CD14-positive monocyte (primary cell): ENCODE measurements around the gene PKM. TPM values are rescaled to one million over a fixed set of nuclear protein-coding genes. Genes with fewer than 3 reads are reported as not detected.
A peak's percentile ranks its signal among the peaks of the same experiment; 100 is the strongest.

Experiments
- DNase-seq, 3 donors: peaks; one replicate each; pipeline ENCODE4 v3.0.0-alpha.2; 2011 to 2022
- H2AFZ ChIP-seq: 2 replicates; pipeline ENCODE4 v1.6.0; 2012; ENCODE audit warnings: mild to moderate bottlenecking, low read depth, low read length, inconsistent platforms; ENCODE audit not compliant: insufficient read depth, poor library complexity, severe bottlenecking
- H3K27ac ChIP-seq, 2 donors: 1 replicate in 1 of 2; 2 replicates in 1 of 2; pipeline ENCODE4 v1.5.1; 2012 to 2013; ENCODE audit warnings: low read length in 2 of 2, control low read depth in 1 of 2, inconsistent platforms in 1 of 2, low read depth in 1 of 2, mild to moderate bottlenecking in 1 of 2
- H3K27me3 ChIP-seq, 2 donors: one replicate each; pipeline versions ENCODE4 v1.6.0 to v1.6.1; 2011 to 2013; ENCODE audit warnings: low read length in 2 of 2; ENCODE audit not compliant: control insufficient read depth in 2 of 2, insufficient read depth in 2 of 2
- H3K36me3 ChIP-seq, 2 donors: replicated peaks in 1 of 2; 1 replicate in 1 of 2; 2 replicates in 1 of 2; pipeline versions ENCODE4 v1.5.1 to v1.6.1; 2012 to 2013; ENCODE audit warnings: low read length in 2 of 2, control low read depth in 1 of 2, inconsistent platforms in 1 of 2, mild to moderate bottlenecking in 1 of 2; ENCODE audit not compliant: insufficient read depth in 2 of 2, control insufficient read depth in 1 of 2
- H3K4me1 ChIP-seq, 2 donors: 1 replicate in 1 of 2; 2 replicates in 1 of 2; pipeline versions ENCODE4 v1.5.1 to v1.6.1; 2012 to 2013; ENCODE audit warnings: low read length in 2 of 2, control low read depth in 1 of 2, inconsistent platforms in 1 of 2, mild to moderate bottlenecking in 1 of 2, moderate library complexity in 1 of 2; ENCODE audit not compliant: insufficient read depth in 2 of 2, control insufficient read depth in 1 of 2
- H3K4me2 ChIP-seq: replicated peaks from 2 replicates; pipeline ENCODE3; 2012; ENCODE audit warnings: low read length, moderate library complexity, mild to moderate bottlenecking; ENCODE audit not compliant: poor library complexity, severe bottlenecking; ENCODE audit errors: extremely low read depth
- H3K4me3 ChIP-seq, 3 experiments: fragments of 200-600 bp in 1 of 3; sonication (generic) in 1 of 3; replicated peaks in 1 of 3; 1 replicate in 2 of 3; 2 replicates in 1 of 3; pipeline ENCODE4 v1.5.1; 2011 to 2013; ENCODE audit warnings: low read length in 3 of 3, mild to moderate bottlenecking in 3 of 3, control low read depth in 2 of 3, low read depth in 2 of 3, inconsistent platforms in 1 of 3, moderate library complexity in 1 of 3
- H3K79me2 ChIP-seq: 2 replicates; pipeline ENCODE4 v1.6.0; 2012; ENCODE audit warnings: mild to moderate bottlenecking, control low read depth, inconsistent platforms, low read length, moderate library complexity; ENCODE audit not compliant: insufficient read depth
- H3K9ac ChIP-seq: 2 replicates; pipeline ENCODE4 v1.6.0; 2017; ENCODE audit warnings: low read length, mild to moderate bottlenecking; ENCODE audit not compliant: insufficient read depth, poor library complexity, severe bottlenecking
- H3K9me3 ChIP-seq, 2 donors: replicated peaks in 1 of 2; 1 replicate in 1 of 2; 2 replicates in 1 of 2; pipeline versions ENCODE4 v1.5.1 to v1.6.1; 2012 to 2013; ENCODE audit warnings: low read length in 2 of 2, control low read depth in 1 of 2; ENCODE audit not compliant: control insufficient read depth in 1 of 2, insufficient read depth in 1 of 2
- H4K20me1 ChIP-seq: 2 replicates; pipeline ENCODE4 v1.6.0; 2012; ENCODE audit warnings: mild to moderate bottlenecking, low read length, control low read depth, moderate library complexity; ENCODE audit not compliant: insufficient read depth
- H3K27ac Mint-ChIP-seq, 7 donors: one replicate each; pipeline ENCODE4 v1.8.0; 2020; ENCODE audit warnings: mild to moderate bottlenecking in 7 of 7, mixed read lengths in 7 of 7, moderate library complexity in 6 of 7, inconsistent platforms in 2 of 7
- H3K27me3 Mint-ChIP-seq, 3 donors: one replicate each; pipeline ENCODE4 v1.8.0; 2021 to 2022; ENCODE audit warnings: low read depth in 3 of 3, mild to moderate bottlenecking in 3 of 3, mixed read lengths in 3 of 3, moderate library complexity in 3 of 3, inconsistent platforms in 1 of 3
- H3K36me3 Mint-ChIP-seq, 2 donors: one replicate each; pipeline ENCODE4 v1.8.0; 2020; ENCODE audit warnings: mixed read lengths in 2 of 2, inconsistent platforms in 1 of 2, mild to moderate bottlenecking in 1 of 2
- H3K4me1 Mint-ChIP-seq: one replicate; pipeline ENCODE4 v1.8.0; 2020; ENCODE audit warnings: mild to moderate bottlenecking, mixed read lengths
- H3K4me3 Mint-ChIP-seq, 2 donors: one replicate each; pipeline ENCODE4 v1.8.0; 2020; ENCODE audit warnings: mild to moderate bottlenecking in 2 of 2, mixed read lengths in 2 of 2, moderate library complexity in 1 of 2
- H3K9me3 Mint-ChIP-seq, 7 donors: one replicate each; pipeline ENCODE4 v1.8.0; 2020 to 2022; ENCODE audit warnings: mixed read lengths in 7 of 7, mild to moderate bottlenecking in 6 of 7, moderate library complexity in 6 of 7, inconsistent platforms in 2 of 7
- WGBS: methylation state at CpG from one replicate; pipeline ENCODE4 v1.1.5; 2013; ENCODE audit warnings: missing lambda C conversion rate; ENCODE audit not compliant: insufficient coverage; 5-methylcytosine and 5-hydroxymethylcytosine counted together
- intact Hi-C, 2 donors: fragments of 100-400 bp; cut with micrococcal nuclease; formaldehyde crosslinking; loops; one replicate each; pipeline versions ENCODE4 v1.15.0 to v1.15.1; 2023
- polyA plus RNA-seq, 3 donors: library from polyadenylated mRNA; depleted of rRNA in 1 of 3; unstranded in 2 of 3; stranded (reverse) in 1 of 3; fragments of 300-500 nt in 2 of 3; fragments of >200 nt in 1 of 3; fragmentation: Illumina TruSeq in 2 of 3; gene quantifications; 1 replicate in 2 of 3; 2 replicates in 1 of 3; pipeline ENCODE4 v1.2.3, GENCODE V29; 2012 to 2021
- TF ChIP-seq, protein P1 (sequence below): fragments of 200-600 bp; IDR thresholded peaks from one replicate; pipeline ENCODE4 v1.8.0; 2022; ENCODE audit warnings: antibody characterized with exemption, mild to moderate bottlenecking

The PKM gene
- polyA plus RNA-seq, 3 donors = 544 to 999 (median 986) TPM

DNA sequence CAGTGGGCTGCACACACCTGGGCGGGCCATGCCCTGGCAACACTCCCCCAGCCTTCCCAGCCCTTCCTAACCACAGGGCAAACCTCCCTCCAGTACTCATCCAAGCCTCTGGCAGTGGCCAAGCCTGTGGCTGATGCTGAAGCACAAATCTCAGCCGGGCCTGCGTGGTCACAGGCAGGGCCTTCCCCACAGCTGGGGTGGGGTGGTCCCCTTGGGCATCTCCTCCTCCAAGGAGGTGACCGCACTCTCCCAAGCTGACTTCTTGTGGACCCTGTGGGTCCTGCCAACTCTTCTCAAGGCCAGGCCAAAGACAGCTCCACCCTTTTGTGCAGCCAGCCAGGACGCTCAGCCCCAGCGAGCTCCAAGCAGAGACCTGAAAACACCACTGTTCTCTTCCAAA, 54.8 kb downstream of the PKM start:
- 95% methylated on average over 5 of the region's 6 CpGs for WGBS

DNA sequence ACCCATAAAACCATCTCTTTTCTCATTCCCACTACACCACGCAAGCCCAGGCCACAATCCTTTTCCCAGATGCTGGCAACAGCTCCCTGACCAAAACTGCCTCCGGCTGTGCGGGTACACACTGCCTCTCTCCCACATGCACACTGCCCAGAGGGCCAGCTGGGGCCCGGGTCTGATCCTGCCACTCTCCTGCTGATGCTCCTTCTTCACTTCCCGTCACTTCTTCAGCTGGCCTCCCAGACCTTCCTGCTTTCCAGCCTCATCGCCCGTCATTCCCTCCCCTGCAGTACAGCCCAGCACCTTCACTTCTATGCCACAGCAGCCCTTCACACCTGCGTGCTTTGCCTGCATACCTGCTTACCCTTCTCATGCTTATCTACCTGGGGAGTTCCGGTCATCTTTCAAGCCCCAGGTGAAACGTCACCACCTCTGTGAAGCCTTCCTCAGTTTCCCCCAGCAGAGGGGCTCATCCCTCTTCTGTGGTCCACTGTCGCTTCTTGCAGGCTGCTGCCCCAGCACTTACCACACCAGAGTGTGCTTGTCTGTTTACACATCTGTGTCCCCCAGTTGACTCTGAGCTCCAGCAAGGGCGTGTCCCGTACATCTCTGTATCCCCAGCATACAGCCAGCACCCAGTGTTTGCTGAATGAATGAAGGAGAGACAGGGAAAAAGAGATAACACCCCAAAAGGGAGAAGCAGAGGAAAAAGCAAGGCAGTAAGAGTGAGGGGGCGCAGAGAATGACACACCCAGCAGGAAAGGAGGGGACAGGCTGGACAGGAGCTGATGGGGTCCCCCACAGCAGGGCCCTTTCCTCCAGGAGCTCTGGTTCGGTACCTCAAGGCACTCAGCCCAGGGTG, 55.6 kb downstream of the PKM start:
- Histone ChIP-seq H3K4me1 (no peaks in the 10 kb centered on the region), H3K4me2 (no peak overlapping the region), H4K20me1 (no peaks in the 10 kb centered on the region), H3K79me2 (no peaks in the 10 kb centered on the region), H3K27ac (no peak overlapping the region), H3K9me3 (no peaks in the 10 kb centered on the region), H3K4me3 (no peak overlapping the region), H3K9ac (no peak overlapping the region), H3K36me3 (no peaks in the 10 kb centered on the region), H2AFZ (no peak overlapping the region), H3K27me3 (no peaks in the 10 kb centered on the region)
- H3K27ac Mint-ChIP-seq = peak overlapping the region in 1 of 7 donors; percentile 16
- TF ChIP-seq, protein P1, sequence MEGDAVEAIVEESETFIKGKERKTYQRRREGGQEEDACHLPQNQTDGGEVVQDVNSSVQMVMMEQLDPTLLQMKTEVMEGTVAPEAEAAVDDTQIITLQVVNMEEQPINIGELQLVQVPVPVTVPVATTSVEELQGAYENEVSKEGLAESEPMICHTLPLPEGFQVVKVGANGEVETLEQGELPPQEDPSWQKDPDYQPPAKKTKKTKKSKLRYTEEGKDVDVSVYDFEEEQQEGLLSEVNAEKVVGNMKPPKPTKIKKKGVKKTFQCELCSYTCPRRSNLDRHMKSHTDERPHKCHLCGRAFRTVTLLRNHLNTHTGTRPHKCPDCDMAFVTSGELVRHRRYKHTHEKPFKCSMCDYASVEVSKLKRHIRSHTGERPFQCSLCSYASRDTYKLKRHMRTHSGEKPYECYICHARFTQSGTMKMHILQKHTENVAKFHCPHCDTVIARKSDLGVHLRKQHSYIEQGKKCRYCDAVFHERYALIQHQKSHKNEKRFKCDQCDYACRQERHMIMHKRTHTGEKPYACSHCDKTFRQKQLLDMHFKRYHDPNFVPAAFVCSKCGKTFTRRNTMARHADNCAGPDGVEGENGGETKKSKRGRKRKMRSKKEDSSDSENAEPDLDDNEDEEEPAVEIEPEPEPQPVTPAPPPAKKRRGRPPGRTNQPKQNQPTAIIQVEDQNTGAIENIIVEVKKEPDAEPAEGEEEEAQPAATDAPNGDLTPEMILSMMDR = no peak
- 94% methylated on average over 11 of the region's 15 CpGs for WGBS
- no peak overlapping the region for H3K4me3 Mint-ChIP-seq
- no peaks in the 10 kb centered on the region for H3K9me3 Mint-ChIP-seq
- intact Hi-C loops = no loop called here
- DNase-seq = no peak
- no peaks in the 10 kb centered on the region for H3K4me1 Mint-ChIP-seq
- H3K27me3 Mint-ChIP-seq = peaks cover 0 to 4% (median 3%) of the 10 kb centered on the region in 3 donors
- H3K36me3 Mint-ChIP-seq = no peaks in the 10 kb centered on the region

More for the DNA sequence above, 54.8 kb downstream of the PKM start:
- no peaks in the 10 kb centered on the region for H3K9me3 Mint-ChIP-seq
- TF ChIP-seq, protein P1 = no peak
- no peak overlapping the region for H3K4me3 Mint-ChIP-seq
- H3K27ac ChIP-seq = no peak overlapping the region
- intact Hi-C loops = no loop called here
- H3K9ac ChIP-seq = no peak overlapping the region
- H3K9me3 ChIP-seq = no peaks in the 10 kb centered on the region
- no peaks in the 10 kb centered on the region for H3K36me3 ChIP-seq
- H4K20me1 ChIP-seq = no peaks in the 10 kb centered on the region
- H3K4me2 ChIP-seq = no peak overlapping the region
- no peak overlapping the region for H3K27ac Mint-ChIP-seq
- no peaks in the 10 kb centered on the region for H3K4me1 Mint-ChIP-seq
- no peak overlapping the region for H2AFZ ChIP-seq
- no peaks in the 10 kb centered on the region for H3K27me3 ChIP-seq
- peaks cover 0 to 6% (median 4%) of the 10 kb centered on the region in 3 donors for H3K27me3 Mint-ChIP-seq
- no peak overlapping the region for H3K4me3 ChIP-seq
- no peaks in the 10 kb centered on the region for H3K4me1 ChIP-seq
- no peaks in the 10 kb centered on the region for H3K79me2 ChIP-seq
- H3K36me3 Mint-ChIP-seq = no peaks in the 10 kb centered on the region
- no peak for DNase-seq
